HG02973 (cell line): ENCODE data around the gene OR51L1.
A peak's percentile ranks its signal among the peaks of the same experiment; 100 is the strongest.
"Not testable (repeated sequence)": the region's sequence is repeated elsewhere in the genome, so short reads cannot be mapped to it uniquely, and the experiment has no call there.

Experiments
- ATAC-seq: cut with Tn5 transposase; IDR thresholded peaks from one replicate; pipeline ENCODE4 v1.9.1; 2021; ENCODE audit warnings: moderate library complexity; ENCODE audit not compliant: unreplicated experiment

OR51L1 gene

GRCh38 chr11:4994551-4994950 lies at the start of gene OR51L1:
Gene OR51L1, plus strand, starts transcription at chr11:4994851. Its CDS starts 4,132 bp downstream, at chr11:4998983.
- ATAC-seq: no peak

- ATAC-seq: no peak
Observed at GRCh38 chr11:4947505-4947904, 47.1 kb upstream of the OR51L1 start, which contains the start of gene OR51A4. Gene OR51A4, minus strand, starts transcription at chr11:4947605. Its CDS starts 505 bp downstream, at chr11:4947100.

GRCh38 chr11:4955613-4956012 lies 39.0 kb upstream of the OR51L1 start, which contains the start of gene OR51A2:
Gene OR51A2, minus strand, starts transcription at chr11:4955713. Its CDS starts 0 bp downstream, at chr11:4955713.
- not testable (repeated sequence) for ATAC-seq

- no peak for ATAC-seq
Observed at GRCh38 chr11:4957396-4957795, 37.3 kb upstream of the OR51L1 start.

- ATAC-seq: no peak
Observed at GRCh38 chr11:4960877-4961276, 33.8 kb upstream of the OR51L1 start.

- no peak for ATAC-seq
Observed at GRCh38 chr11:4962816-4963215, 31.8 kb upstream of the OR51L1 start.

GRCh38 chr11:4975436-4975835 lies 19.2 kb upstream of the OR51L1 start:
- ATAC-seq: no peak

GRCh38 chr11:4979036-4979435 lies 15.6 kb upstream of the OR51L1 start:
- no peak for ATAC-seq

- no peak for ATAC-seq
Observed at GRCh38 chr11:4982678-4983077, 12.0 kb upstream of the OR51L1 start.

GRCh38 chr11:4983841-4984240 lies 10.8 kb upstream of the OR51L1 start:
- no peak for ATAC-seq

- ATAC-seq: no peak
Observed at GRCh38 chr11:4991060-4991459, 3.6 kb upstream of the OR51L1 start.

GRCh38 chr11:5004424-5005274 lies 10.0 kb downstream of the OR51L1 start:
- peak; percentile 66 for ATAC-seq

- no peak for ATAC-seq
Observed at GRCh38 chr11:5007561-5007960, 12.9 kb downstream of the OR51L1 start.

- ATAC-seq: no peak
Observed at GRCh38 chr11:5011254-5011653, 16.6 kb downstream of the OR51L1 start.

GRCh38 chr11:5013012-5013411 lies 18.4 kb downstream of the OR51L1 start:
- no peak for ATAC-seq

- ATAC-seq: no peak
Observed at GRCh38 chr11:5021996-5022395, 27.3 kb downstream of the OR51L1 start.

GRCh38 chr11:5036669-5037068 lies 42.0 kb downstream of the OR51L1 start:
- no peak for ATAC-seq

- ATAC-seq: no peak
Observed at GRCh38 chr11:5037926-5038325, 43.3 kb downstream of the OR51L1 start.

- no peak for ATAC-seq
Observed at GRCh38 chr11:5038341-5038740, 43.7 kb downstream of the OR51L1 start.

GRCh38 chr11:5040876-5041275 lies 46.2 kb downstream of the OR51L1 start:
- ATAC-seq: no peak

GRCh38 chr11:5042091-5042490 lies 47.4 kb downstream of the OR51L1 start:
- ATAC-seq: no peak

GRCh38 chr11:5043380-5043779 lies 48.7 kb downstream of the OR51L1 start:
- no peak for ATAC-seq

GRCh38 chr11:5046226-5046625 lies 51.6 kb downstream of the OR51L1 start, which contains the start of gene OR52J3:
Gene OR52J3, plus strand, starts transcription at chr11:5046526. Its CDS starts 0 bp downstream, at chr11:5046526.
- ATAC-seq: no peak
